ENCODE results near the gene GPR18.
"Not testable (repeated sequence)": the region's sequence is repeated elsewhere in the genome, so short reads cannot be mapped to it uniquely, and the experiment has no call there.

Gene GPR18

GRCh38 chr13:99211421-99212035 is 46.7 kb downstream of the GPR18 start:
- no peak for TF ChIP-seq CTCF (conservative IDR thresholded peaks at IDR 0.05; ENCODE audit: low read depth, low read length)
- no peak for DNase-seq (ENCODE audit: low read depth)
- no peak overlapping the region for H3K4me3 ChIP-seq (ENCODE audit: low read depth, low read length)

- not testable (repeated sequence) for H3K4me3 ChIP-seq (ENCODE audit: low read depth, low read length); DNase-seq (ENCODE audit: low read depth)
Observed at GRCh38 chr13:99210627-99211026, 47.6 kb downstream of the GPR18 start.

- no peak for TF ChIP-seq CTCF (conservative IDR thresholded peaks at IDR 0.05; ENCODE audit: low read depth, low read length)
- no peak for DNase-seq (ENCODE audit: low read depth)
Observed at GRCh38 chr13:99208845-99209527, 49.2 kb downstream of the GPR18 start.

GRCh38 chr13:99208185-99208584 is 50.0 kb downstream of the GPR18 start:
- no peak for DNase-seq (ENCODE audit: low read depth)
- TF ChIP-seq CTCF (conservative IDR thresholded peaks at IDR 0.05; ENCODE audit: low read depth, low read length): no peak
- no peak overlapping the region for H3K4me3 ChIP-seq (ENCODE audit: low read depth, low read length)

More at GRCh38 chr13:99208845-99209527, 49.2 kb downstream of the GPR18 start:
- no peak overlapping the region for H3K4me3 ChIP-seq (ENCODE audit: low read depth, low read length)

- no peak for DNase-seq (ENCODE audit: low read depth)
- H3K4me3 ChIP-seq (ENCODE audit: low read depth, low read length): no peak overlapping the region
- TF ChIP-seq CTCF (conservative IDR thresholded peaks at IDR 0.05; ENCODE audit: low read depth, low read length): no peak
Observed at GRCh38 chr13:99207511-99207910, 50.7 kb downstream of the GPR18 start.

- no peak for TF ChIP-seq CTCF (conservative IDR thresholded peaks at IDR 0.05; ENCODE audit: low read depth, low read length)
- DNase-seq (ENCODE audit: low read depth): no peak
- H3K4me3 ChIP-seq (ENCODE audit: low read depth, low read length): no peak overlapping the region
Observed at GRCh38 chr13:99206873-99207272, 51.3 kb downstream of the GPR18 start.

- no peak overlapping the region for H3K4me3 ChIP-seq (ENCODE audit: low read depth, low read length)
- DNase-seq (ENCODE audit: low read depth): no peak
- no peak for TF ChIP-seq CTCF (conservative IDR thresholded peaks at IDR 0.05; ENCODE audit: low read depth, low read length)
Observed at GRCh38 chr13:99206226-99206625, 52.0 kb downstream of the GPR18 start.
